B cell (primary cell): ENCODE data around the gene SPATA32. TPM values are rescaled to one million over a fixed set of nuclear protein-coding genes. Genes with fewer than 3 reads are reported as not detected.

Experiments
- ATAC-seq: fragments of 200-7000 bp; cut with Tn5 transposase; one replicate; pipeline ENCODE4 v1.10.0; 2021; ENCODE audit warnings: low read depth, mild to moderate bottlenecking, moderate number of reproducible peaks, moderate library complexity
- CTCF ChIA-PET: fragments of 350-600 bp; sonication (Branson Sonifier 250); formaldehyde crosslinking; loops from one replicate; lab custom pipeline; 2021; ENCODE audit warnings: antibody characterized with exemption, inconsistent platforms; lab: Charles Lee
- POLR2A ChIA-PET: fragments of 350-600 bp; sonication (Branson Sonifier 250); formaldehyde crosslinking; loops from one replicate; lab custom pipeline; 2021; ENCODE audit warnings: antibody characterized with exemption; lab: Charles Lee
- DNase-seq: peaks from one replicate; pipeline ENCODE4 v3.0.0; 2013
- H2AFZ ChIP-seq: 2 replicates; pipeline ENCODE4 v1.6.1; 2012; ENCODE audit warnings: mild to moderate bottlenecking, low read depth, low read length; ENCODE audit not compliant: insufficient read depth, poor library complexity, severe bottlenecking
- H3K27ac ChIP-seq, 2 donors: 1 replicate in 1 of 2; 2 replicates in 1 of 2; pipeline ENCODE4 v1.5.1; 2012 to 2013; ENCODE audit warnings: low read length in 2 of 2, mild to moderate bottlenecking in 2 of 2, moderate library complexity in 1 of 2
- H3K27me3 ChIP-seq, 4 experiments: fragments of 200-600 bp in 1 of 4; sonication (generic) in 1 of 4; replicated peaks in 1 of 4; 1 replicate in 2 of 4; 2 replicates in 2 of 4; pipeline versions ENCODE4 v1.6.1 to v1.7.0; 2013 to 2016; ENCODE audit warnings: low read length in 3 of 4, mild to moderate bottlenecking in 2 of 4, mixed read lengths in 1 of 4, moderate library complexity in 1 of 4; ENCODE audit not compliant: insufficient read depth in 4 of 4, control insufficient read depth in 3 of 4; ENCODE audit errors: control extremely low read depth in 1 of 4
- H3K36me3 ChIP-seq, 2 experiments: replicated peaks in 1 of 2; 1 replicate in 1 of 2; 2 replicates in 1 of 2; pipeline versions ENCODE4 v1.6.1 to v1.7.1; 2013; ENCODE audit warnings: low read length in 1 of 2; ENCODE audit not compliant: insufficient read depth in 2 of 2, control insufficient read depth in 1 of 2; ENCODE audit errors: control extremely low read depth in 1 of 2, extremely low read depth in 1 of 2
- H3K4me1 ChIP-seq, 2 donors: fragments of 200-600 bp in 1 of 2; sonication (generic) in 1 of 2; 1 replicate in 1 of 2; 2 replicates in 1 of 2; pipeline versions ENCODE4 v1.5.1 to v1.6.1; 2013 to 2017; ENCODE audit warnings: low read length in 2 of 2; ENCODE audit not compliant: control insufficient read depth in 2 of 2, insufficient read depth in 2 of 2
- H3K4me2 ChIP-seq: replicated peaks from 2 replicates; pipeline ENCODE3; 2012; ENCODE audit warnings: mild to moderate bottlenecking, low read depth, low read length; ENCODE audit not compliant: poor library complexity, severe bottlenecking
- H3K4me3 ChIP-seq, 5 experiments: fragments of 200-600 bp in 1 of 5; sonication (generic) in 1 of 5; 1 replicate in 3 of 5; 2 replicates in 2 of 5; pipeline versions ENCODE4 v1.5.1 to v1.7.0; 2011 to 2016; ENCODE audit warnings: low read length in 4 of 5, mild to moderate bottlenecking in 4 of 5, low read depth in 2 of 5, control low read depth in 1 of 5, moderate library complexity in 1 of 5; ENCODE audit not compliant: insufficient read depth in 1 of 5; ENCODE audit errors: control extremely low read depth in 1 of 5, extremely low read depth in 1 of 5
- H3K79me2 ChIP-seq: fragments of 200-600 bp; sonication (generic); one replicate; pipeline ENCODE4 v1.6.0; 2016; ENCODE audit warnings: low read length; ENCODE audit not compliant: control insufficient read depth, insufficient read depth
- H3K9ac ChIP-seq: fragments of 200-600 bp; sonication (generic); 2 replicates; pipeline ENCODE4 v1.6.1; 2017; ENCODE audit warnings: mild to moderate bottlenecking, low read length, moderate library complexity
- H3K9me3 ChIP-seq, 3 donors: one replicate each; pipeline versions ENCODE4 v1.6.1 to v1.7.1; 2013; ENCODE audit warnings: low read length in 2 of 3; ENCODE audit not compliant: control insufficient read depth in 2 of 3, insufficient read depth in 1 of 3; ENCODE audit errors: control extremely low read depth in 1 of 3
- H4K20me1 ChIP-seq: 2 replicates; pipeline ENCODE4 v1.6.0; 2012; ENCODE audit warnings: mild to moderate bottlenecking, low read length; ENCODE audit not compliant: insufficient read depth, control insufficient read depth, poor library complexity, severe bottlenecking
- H3K27ac Mint-ChIP-seq: one replicate; pipeline ENCODE4 v1.8.0; 2021; ENCODE audit warnings: mixed read lengths
- H3K27me3 Mint-ChIP-seq: one replicate; pipeline ENCODE4 v1.8.0; 2021; ENCODE audit warnings: mixed read lengths
- H3K4me1 Mint-ChIP-seq: one replicate; pipeline ENCODE4 v1.8.0; 2021; ENCODE audit warnings: mixed read lengths
- H3K4me3 Mint-ChIP-seq: one replicate; pipeline ENCODE4 v1.8.0; 2021; ENCODE audit warnings: mixed read lengths
- H3K9me3 Mint-ChIP-seq: one replicate; pipeline ENCODE4 v1.8.0; 2022; ENCODE audit warnings: mixed read lengths; ENCODE audit not compliant: insufficient read depth
- CTCF ChIP-seq: fragments of 200-600 bp; IDR thresholded peaks from one replicate; pipeline ENCODE4 v1.8.0; 2022; ENCODE audit warnings: antibody characterized with exemption, mild to moderate bottlenecking
- EZH2 ChIP-seq: IDR thresholded peaks from 2 replicates; pipeline ENCODE4 v1.6.1; 2012; ENCODE audit warnings: borderline replicate concordance, low read depth, mild to moderate bottlenecking, moderate library complexity, low read length; ENCODE audit not compliant: insufficient read depth, poor library complexity, severe bottlenecking
- WGBS: methylation state at CpG from one replicate; pipeline ENCODE4 v1.1.5; 2013; ENCODE audit warnings: missing lambda C conversion rate; ENCODE audit not compliant: insufficient coverage; 5-methylcytosine and 5-hydroxymethylcytosine counted together
- intact Hi-C: fragments of 100-400 bp; cut with micrococcal nuclease; formaldehyde crosslinking; loops from one replicate; pipeline ENCODE4 v1.10.0; 2022
- polyA plus RNA-seq: library from polyadenylated mRNA; depleted of rRNA; stranded (reverse); fragments of >200 nt; gene quantifications from 2 replicates; pipeline ENCODE4 v1.2.3, GENCODE V29; 2012
- total RNA-seq, 2 donors: library from RNA; stranded (reverse); fragments of 120-200 nt in 1 of 2; gene quantifications; 1 replicate in 1 of 2; 2 replicates in 1 of 2; pipeline versions ENCODE4 v1.2.3 to v1.2.4, GENCODE V29; 2013 to 2022

The SPATA32 gene
- total and polyA plus RNA-seq, 2 donors (not counting 1 experiment from before 2014, with no cell fraction given): 0.12 to 0.52 TPM

GRCh38 chr17:45229681-45230409, 32.0 kb downstream of the SPATA32 start:
- no peak for TF ChIP-seq CTCF
- no peak for TF ChIP-seq EZH2
- POLR2A ChIA-PET: interaction anchor here (0.9 to 9.9 kb wide), 9 partner anchors 9 to 331 kb away, joined by 3 to 149 read pairs (median 7); partner anchors contain the start of genes EFTUD2, FMNL1, HEXIM1 and HEXIM2
- peaks cover 64 to 89% of the 10 kb centered on the region in 2 donors for H3K4me1 ChIP-seq
- peak overlapping the region; percentile 99 to 100 for H3K27ac ChIP-seq
- intact Hi-C loops: loop anchor here (1.0 to 2.0 kb wide), 4 partner anchors 9 to 87 kb away; partner anchors contain the start of genes FMNL1, HEXIM1 and MAP3K14
- H3K4me2 ChIP-seq: peak overlapping the region; percentile 92
- peak overlapping the region in 2 of 5 experiments; percentile 90 to 96 for H3K4me3 ChIP-seq
- H3K9me3 ChIP-seq: no peaks in the 10 kb centered on the region
- DNase-seq (no peak), ATAC-seq (peak; percentile 2)
- 51% methylated on average over 12 of the region's 16 CpGs for WGBS
- Mint-ChIP-seq H3K4me3 (peak overlapping the region; percentile 100), H3K9me3 (no peaks in the 10 kb centered on the region), H3K27me3 (no peaks in the 10 kb centered on the region), H3K4me1 (peaks cover 94% of the 10 kb centered on the region), H3K27ac (peak overlapping the region; percentile 99)
- peaks cover 3 to 41% of the 10 kb centered on the region in 2 experiments for H3K36me3 ChIP-seq
- H3K27me3 ChIP-seq: no peaks in the 10 kb centered on the region
- no peak overlapping the region for H2AFZ ChIP-seq
- H4K20me1 ChIP-seq: peaks cover 36% of the 10 kb centered on the region
- peak overlapping the region; percentile 97 for H3K9ac ChIP-seq
- CTCF ChIA-PET: interaction anchor here (0.6 to 24.6 kb wide), 13 partner anchors 10 to 199 kb away, joined by 3 to 737 read pairs (median 9); partner anchors contain the start of genes ACBD4, FMNL1, HEXIM1 and MAP3K14
- H3K79me2 ChIP-seq: peaks cover 82% of the 10 kb centered on the region
